ENCODE measurements around the gene YTHDC2.

GRCh38 chr5:113480243-113480642, 33.3 kb upstream of the YTHDC2 start:
- no peak for TF ChIP-seq CTCF (IDR thresholded peaks at IDR 0.05)
- no peak for TF ChIP-seq POLR2A (IDR thresholded peaks at IDR 0.05)
